Hematopoietic multipotent progenitor cell treated with erythropoietin and hydrocortisone succinate and interleukin-3 and kit ligand, for 17 days (in vitro differentiated cells): ENCODE data around the gene MAGI2.

Experiments
- DNase-seq: peaks from one replicate; pipeline ENCODE4 v3.0.0-alpha.2; 2015; ENCODE audit warnings: low spot score

The MAGI2 gene

GRCh38 chr7:79257959-79258358 lies 195.5 kb downstream of the MAGI2 start:
- DNase-seq, result no peak

DNA sequence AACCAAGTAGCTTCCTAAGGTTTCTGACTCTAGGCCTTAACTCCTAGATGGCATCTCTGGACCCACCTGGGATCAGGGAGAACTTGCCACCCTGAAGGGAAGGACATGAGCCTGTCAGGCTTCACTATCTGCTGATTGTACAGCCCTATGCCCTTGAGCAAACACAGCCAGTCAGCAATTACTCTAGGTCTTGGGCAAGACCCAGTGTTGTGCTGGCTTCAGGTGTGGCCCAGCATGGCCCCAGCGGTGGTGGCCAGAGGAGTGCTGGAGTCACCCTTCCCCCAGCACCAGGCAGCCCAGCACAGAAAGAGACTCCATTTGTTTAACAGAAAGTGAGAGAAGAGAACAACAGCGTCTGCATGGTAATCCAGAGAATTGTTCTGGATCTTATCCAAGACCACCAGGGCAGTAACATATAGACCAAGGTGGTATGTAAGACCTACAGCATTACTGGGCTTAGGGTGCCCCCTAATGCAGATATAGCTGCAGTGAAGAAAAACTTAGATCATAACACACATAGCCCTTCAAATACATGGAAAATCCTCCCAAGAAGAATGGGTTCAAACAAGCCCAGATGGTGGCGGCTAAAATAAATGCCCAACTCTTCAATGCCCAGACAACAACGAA lies 207.7 kb downstream of the MAGI2 start:
- no peak for DNase-seq

DNA sequence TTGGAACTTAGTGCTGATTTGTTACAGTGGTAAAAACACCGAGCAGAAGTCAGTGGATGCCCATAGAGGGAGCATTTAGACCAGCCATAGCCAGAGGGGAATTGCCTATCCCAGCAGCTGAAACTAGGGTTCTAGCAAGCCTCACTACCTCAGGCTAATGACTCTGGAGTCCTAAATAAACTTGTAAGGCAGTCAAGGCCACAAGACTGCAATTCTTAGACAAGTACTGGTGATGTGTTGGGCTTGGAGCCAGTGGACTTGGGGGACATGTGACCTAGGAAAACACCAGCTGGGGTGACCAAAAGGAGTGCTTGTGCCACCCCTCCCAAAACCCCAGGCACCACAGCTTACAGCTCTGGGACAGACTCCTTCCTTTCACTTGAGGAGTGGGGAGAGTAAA lies 209.0 kb downstream of the MAGI2 start:
- DNase-seq, result no peak

DNA sequence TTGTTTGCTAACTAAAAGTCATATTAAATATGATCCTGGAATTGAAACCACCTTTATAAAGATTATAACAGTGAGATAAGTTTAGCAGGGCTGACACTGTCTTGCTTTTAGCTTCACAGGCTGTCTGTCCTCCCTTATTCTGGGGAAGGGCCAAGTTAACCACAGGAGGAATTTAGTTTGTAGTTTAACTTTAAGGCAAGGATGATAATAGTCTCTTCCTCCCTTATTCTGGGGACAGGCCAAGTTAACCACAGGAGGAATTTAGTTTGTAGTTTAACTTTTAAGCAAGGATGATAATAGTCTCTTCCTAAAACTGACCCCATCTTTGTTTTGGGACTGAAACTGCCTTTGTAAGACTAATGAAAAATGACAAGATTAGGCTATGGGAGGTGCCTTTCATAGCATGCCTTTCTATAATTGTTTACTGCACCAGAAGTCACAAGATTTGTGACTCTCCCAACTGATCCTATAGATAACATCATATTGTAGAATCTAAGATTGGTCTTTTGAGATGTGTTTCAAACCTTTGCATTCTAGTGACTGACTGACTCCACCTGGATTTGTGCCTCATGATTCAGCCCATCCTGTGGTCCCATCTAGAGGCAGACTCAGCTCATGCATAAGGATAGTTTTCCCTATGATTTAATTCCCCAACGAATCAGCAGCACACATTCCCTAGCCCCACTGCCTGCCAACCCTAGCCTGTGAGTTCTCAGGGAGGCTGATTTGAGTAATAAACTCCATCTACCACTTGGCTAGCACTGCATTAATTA lies 212.0 kb downstream of the MAGI2 start:
- DNase-seq, result no peak

DNA sequence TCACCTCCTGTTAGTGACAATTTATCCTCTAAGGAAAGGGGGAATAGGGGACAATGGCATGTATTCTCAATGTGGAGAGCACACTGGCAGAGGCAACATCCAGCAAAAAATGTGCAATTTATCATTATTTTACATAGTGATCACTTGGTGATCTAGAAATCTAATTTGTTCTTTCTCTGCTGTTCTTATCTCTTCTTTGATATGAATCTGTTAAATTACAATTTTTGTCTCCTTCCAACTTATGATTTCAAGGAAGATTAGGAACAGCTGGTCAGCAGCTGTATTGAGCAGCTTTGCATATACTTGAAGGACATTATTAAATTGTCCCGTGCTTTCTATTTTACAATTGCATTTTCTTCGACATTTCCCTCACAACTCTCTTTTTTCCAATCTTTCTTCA lies 213.1 kb downstream of the MAGI2 start:
- DNase-seq, result no peak

DNA sequence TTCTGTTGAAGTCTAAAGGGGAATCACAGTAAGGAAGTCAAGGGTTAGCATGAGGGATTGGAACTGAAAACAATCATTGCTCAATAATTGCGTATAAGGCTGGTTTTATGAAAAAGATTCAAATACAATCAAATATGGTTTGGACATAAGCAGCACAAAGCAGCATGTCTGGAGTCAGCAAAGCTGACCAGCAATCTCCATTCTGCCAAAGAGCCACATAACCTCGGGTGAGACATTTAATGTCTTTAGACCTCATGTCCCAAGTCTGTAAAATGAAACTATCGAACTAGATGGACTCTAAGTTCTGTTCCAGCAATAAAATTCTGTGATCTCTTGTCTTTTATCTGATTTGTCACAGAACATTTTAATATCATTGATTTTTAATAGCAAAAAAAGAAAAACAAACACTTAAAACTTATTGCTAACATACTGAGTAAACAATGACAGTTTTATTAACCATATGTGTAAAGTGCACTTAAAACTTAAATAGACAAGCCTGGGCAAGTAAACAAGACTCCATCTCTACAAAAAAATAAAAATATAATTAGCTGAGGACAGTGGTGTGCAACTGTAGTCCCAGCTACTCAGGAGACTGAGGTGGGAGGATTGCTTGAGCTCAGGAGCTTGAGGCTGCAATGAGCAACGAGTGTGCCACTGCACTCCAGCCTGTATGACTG lies 217.0 kb downstream of the MAGI2 start:
- no peak for DNase-seq

DNA sequence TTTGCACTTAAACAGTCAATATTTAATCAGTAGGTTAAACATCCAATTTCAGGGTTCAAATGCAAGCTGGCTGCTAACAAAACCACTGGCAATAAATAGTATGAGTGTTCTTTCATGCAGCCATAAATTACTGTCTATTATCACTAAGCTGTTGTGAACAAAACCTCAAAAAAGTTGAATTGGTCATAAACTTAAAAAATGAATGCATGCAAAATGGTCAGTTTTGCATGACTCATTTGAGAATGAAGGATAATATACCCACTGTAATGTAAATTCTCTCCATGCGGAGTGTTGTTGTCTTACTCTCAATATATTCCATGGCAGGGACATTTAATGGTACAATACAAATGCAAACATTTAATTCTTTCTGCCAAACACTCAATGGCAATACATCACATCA lies 226.4 kb downstream of the MAGI2 start:
- no peak for DNase-seq

DNA sequence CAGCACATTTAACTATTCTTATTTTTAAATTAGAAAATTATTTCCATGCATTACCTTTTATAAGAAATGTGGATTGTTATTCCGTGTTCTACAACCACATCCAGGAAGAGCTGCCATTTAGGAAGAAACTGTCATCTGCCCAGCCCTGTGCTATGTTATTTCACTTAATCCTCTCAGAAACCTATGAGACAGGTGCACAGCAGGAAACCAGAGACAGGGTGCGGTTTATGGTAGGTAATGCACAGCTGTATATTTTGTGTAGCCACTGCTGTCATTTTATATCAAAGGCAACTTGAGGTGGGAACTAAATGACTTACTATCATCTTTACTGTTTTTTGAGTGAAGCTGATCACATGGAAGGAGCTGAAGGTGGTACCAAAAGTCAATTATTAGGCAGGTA lies 232.3 kb downstream of the MAGI2 start:
- no peak for DNase-seq

DNA sequence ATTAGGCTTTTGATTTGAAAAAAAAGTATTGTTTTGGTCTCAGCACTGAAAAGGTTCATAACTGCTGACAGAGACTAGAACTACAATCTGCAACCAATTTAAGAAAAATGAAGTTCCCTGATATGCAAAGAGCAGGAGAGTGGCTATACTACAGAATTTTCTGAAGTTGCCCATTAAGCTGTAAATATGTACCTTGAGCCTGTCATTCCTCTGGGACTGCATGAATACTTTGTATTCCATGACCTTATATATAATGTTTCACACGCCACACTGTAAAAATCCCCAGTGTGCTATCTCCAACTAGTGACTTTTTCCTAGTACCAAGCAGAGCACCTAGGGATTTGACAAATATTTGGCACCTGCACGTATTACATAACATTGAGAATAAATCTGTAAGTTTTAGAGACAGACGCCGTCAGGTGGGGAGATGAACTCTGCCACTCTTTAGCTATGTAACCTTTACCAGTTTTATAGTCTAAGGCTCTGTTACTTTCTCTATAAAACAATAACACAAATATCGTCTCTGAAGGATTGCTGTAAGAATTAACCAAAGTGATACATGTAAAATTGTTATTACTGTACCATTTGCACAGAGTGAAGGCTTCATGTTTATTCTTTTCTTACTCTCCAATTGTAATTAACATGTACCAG lies 235.4 kb downstream of the MAGI2 start:
- DNase-seq, result no peak

GRCh38 chr7:79217468-79217867 lies 236.0 kb downstream of the MAGI2 start:
- no peak for DNase-seq

DNA sequence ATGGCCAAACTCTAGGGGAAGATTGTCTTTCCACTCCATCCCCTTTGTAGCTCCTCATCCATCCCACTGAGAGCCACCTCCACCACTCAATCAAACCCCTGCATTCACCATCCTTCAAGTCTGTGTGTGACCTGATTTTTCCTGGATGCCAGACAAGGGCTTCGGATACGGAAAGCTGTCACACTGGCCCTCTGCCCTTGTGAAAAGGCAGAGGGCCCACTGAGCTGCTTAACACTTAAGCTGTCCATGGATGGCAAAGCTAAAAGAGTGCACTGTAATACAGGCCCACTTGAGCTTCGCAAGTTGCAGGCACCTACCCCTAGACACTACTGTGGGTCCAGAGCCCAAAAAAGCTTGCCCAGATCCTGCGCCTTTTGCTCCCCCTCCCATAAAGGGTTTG lies 237.2 kb downstream of the MAGI2 start:
- DNase-seq, result no peak

DNA sequence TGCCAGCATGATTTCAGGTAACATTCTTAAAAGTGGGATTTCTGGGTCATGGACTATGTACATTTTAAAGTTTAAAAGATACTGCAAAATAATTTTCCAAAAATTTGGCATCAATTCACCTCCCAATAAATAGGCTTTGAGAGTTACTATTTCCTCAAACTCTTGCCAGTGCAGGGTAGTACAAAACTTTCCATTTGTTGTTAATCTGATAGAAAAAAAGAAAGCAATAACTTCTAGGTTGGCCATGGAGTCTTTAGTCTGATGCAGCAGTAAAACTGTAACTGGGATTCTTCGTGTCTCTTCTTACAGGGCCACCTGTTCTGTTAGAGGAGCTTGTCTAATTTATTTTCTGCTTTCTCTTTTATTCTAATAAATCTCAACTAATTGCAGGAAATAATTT lies 241.1 kb downstream of the MAGI2 start:
- no peak for DNase-seq

- DNase-seq, result no peak
Measured at GRCh38 chr7:79211724-79212123, 241.7 kb downstream of the MAGI2 start.

- no peak for DNase-seq
Measured at GRCh38 chr7:79199961-79200360, 253.5 kb downstream of the MAGI2 start.

GRCh38 chr7:79199266-79199665 lies 254.2 kb downstream of the MAGI2 start:
- no peak for DNase-seq

DNA sequence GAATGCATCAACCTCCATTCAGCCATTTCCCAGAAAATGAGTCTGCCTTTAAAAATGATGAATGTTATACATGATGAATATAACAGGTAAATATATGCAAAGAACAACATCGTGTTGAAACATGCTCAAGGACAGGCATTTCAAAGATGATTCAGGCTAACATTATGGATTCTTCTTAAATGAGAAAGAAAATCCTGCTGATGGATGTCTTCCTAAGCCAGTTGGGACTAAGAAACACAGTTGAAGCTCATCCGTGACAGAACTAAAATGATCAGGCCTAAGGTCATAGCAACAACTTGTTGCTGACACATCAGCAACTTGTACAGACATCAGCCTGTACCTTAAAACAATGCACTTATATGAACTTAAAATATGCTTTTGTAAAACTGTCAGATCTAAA lies 267.9 kb downstream of the MAGI2 start:
- no peak for DNase-seq

- no peak for DNase-seq
Measured at GRCh38 chr7:79182283-79182682, 271.2 kb downstream of the MAGI2 start.

GRCh38 chr7:79180533-79180932 lies 272.9 kb downstream of the MAGI2 start:
- DNase-seq, result no peak

- DNase-seq, result no peak
Measured at GRCh38 chr7:79176859-79177477, 276.5 kb downstream of the MAGI2 start.

GRCh38 chr7:79175374-79175773 lies 278.1 kb downstream of the MAGI2 start:
- DNase-seq, result no peak

DNA sequence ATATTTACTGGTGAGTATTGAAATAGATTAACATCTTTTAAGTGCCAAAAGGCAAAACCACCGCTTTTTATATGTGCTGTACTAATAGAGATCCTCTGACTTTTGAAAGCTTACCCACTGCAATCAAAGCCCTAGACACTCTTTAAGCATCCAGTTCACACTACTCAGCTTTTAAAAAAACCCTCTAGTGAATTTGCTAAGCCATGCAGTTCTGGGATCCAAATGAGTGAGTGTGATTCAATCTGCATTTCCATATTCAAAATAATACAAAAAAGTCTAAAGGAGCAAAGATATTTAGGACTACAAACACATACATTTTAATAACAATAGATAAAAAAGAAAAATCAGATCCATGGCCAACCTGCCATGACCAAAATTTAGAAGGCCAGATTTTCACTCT lies 288.2 kb downstream of the MAGI2 start:
- DNase-seq, result no peak

DNA sequence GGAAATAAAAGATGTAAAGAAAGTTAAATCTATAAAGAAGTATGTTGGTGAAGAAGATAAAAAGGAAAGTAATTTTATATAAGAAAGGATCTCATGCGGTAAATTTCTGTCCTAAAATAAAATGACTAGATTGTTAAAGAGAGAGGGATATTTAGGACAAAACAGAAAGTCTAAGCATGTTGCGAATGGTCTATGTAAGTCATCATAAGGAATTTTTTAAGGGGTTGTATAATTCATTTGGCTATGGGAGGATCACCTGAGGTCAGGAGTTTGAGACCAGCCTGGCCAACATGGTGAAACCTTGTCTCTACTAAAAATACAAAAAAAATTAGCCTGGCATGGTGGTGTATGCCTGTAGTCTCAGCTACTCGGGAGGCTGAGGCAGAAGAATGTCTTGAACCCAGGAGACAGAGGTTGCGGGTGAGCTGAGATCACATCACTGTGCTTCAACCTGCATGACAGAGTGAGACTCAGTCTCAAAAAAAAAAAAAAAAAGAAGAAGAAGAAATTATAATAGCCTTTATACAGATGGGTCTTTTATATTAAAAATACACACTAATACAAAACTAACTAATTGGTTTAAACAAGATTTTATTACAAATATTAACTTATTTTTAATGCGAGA lies 294.3 kb downstream of the MAGI2 start:
- no peak for DNase-seq
